ENCODE measurements around the gene IRF8.

DNA sequence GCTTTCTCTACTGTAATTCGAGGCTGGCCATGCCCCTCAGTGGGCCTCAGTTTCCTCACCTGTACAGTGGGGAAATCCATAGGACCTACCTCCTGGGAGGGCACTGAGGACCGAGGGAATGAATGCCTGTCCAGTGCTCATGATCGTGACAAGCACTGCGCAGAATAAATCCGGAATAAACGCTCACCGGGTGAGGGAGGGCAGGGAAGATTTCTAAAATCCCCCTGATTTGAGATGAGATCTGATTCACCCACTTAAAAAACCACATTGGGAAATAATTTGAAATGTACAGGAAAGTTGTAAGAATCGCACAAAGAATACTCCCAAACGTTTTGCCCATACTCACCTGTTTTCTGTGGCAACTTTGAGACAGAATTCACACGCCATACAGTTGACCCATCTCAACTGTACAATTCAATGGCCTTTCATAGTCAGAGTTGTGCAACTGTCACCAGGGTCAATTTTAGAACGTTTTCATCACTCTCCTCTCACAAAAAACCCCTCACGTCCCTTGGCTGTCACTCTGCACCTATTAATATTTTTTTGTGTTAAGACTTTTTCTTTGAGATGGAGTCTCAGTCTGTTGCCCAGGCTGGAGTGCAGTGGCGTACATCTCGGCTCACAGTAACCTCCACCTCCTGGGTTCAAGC, 49.8 kb downstream of the IRF8 start:
- TF ChIP-seq CTCF (IDR thresholded peaks at IDR 0.05; ENCODE audit: low read depth, low read length) (no peak), EZH2phosphoT487 (IDR thresholded peaks at IDR 0.05; ENCODE audit: low read depth) (no peak)

Measured in OCI-LY3 (cell line).